Loucy (cell line): ENCODE results near the gene USP20.

Experiments
- H2AFZ ChIP-seq: fragments of 200-600 bp; sonication (generic); 2 replicates; pipeline ENCODE4 v1.6.0; 2016; ENCODE audit warnings: antibody characterized with exemption, mild to moderate bottlenecking, low read length, moderate library complexity
- H3F3A ChIP-seq: fragments of 200-600 bp; 2 replicates; pipeline ENCODE4 v1.6.0; 2016; ENCODE audit warnings: antibody characterized with exemption, low read depth, mild to moderate bottlenecking
- H3K27me3 ChIP-seq: fragments of 200-600 bp; sonication (generic); 2 replicates; pipeline ENCODE4 v1.6.1; 2014; ENCODE audit warnings: low read length, mild to moderate bottlenecking; ENCODE audit not compliant: insufficient read depth, poor library complexity, severe bottlenecking
- H3K36me3 ChIP-seq: fragments of 200-600 bp; sonication (generic); 2 replicates; pipeline ENCODE4 v1.6.1; 2016; ENCODE audit warnings: low read length; ENCODE audit not compliant: insufficient read depth
- H3K4me1 ChIP-seq: fragments of 200-600 bp; sonication (generic); 2 replicates; pipeline ENCODE4 v1.5.1; 2014; ENCODE audit warnings: low read length, mild to moderate bottlenecking; ENCODE audit not compliant: insufficient read depth, poor library complexity, severe bottlenecking
- H3K4me2 ChIP-seq: fragments of 200-600 bp; sonication (generic); 2 replicates; pipeline ENCODE4 v1.6.0; 2014; ENCODE audit warnings: antibody characterized with exemption, low read length, low read depth, mild to moderate bottlenecking; ENCODE audit not compliant: poor library complexity, severe bottlenecking
- H3K4me3 ChIP-seq: fragments of 200-600 bp; sonication (generic); 2 replicates; pipeline ENCODE4 v1.5.1; 2014; ENCODE audit warnings: low read length, mild to moderate bottlenecking, mixed read lengths; ENCODE audit not compliant: poor library complexity, severe bottlenecking
- H3K79me2 ChIP-seq: fragments of 200-600 bp; sonication (generic); 2 replicates; pipeline ENCODE4 v1.6.1; 2014; ENCODE audit warnings: low read length; ENCODE audit not compliant: insufficient read depth
- H3K9ac ChIP-seq: fragments of 200-600 bp; sonication (generic); 2 replicates; pipeline ENCODE4 v1.6.0; 2014; ENCODE audit warnings: mild to moderate bottlenecking, low read depth, low read length, moderate library complexity; ENCODE audit not compliant: poor library complexity, severe bottlenecking
- H3K9me2 ChIP-seq: fragments of 200-600 bp; sonication (generic); replicated peaks from 2 replicates; pipeline ENCODE4 v1.6.1; 2016; ENCODE audit warnings: low read depth, low read length, mixed read lengths
- H3K9me3 ChIP-seq: fragments of 200-600 bp; sonication (generic); 2 replicates; pipeline ENCODE4 v1.6.1; 2014; ENCODE audit warnings: mild to moderate bottlenecking, antibody characterized with exemption, low read length, low read depth; ENCODE audit not compliant: insufficient read depth
- H4K20me1 ChIP-seq: fragments of 200-600 bp; sonication (generic); 2 replicates; pipeline ENCODE4 v1.6.0; 2014; ENCODE audit warnings: antibody characterized with exemption, low read length, mild to moderate bottlenecking; ENCODE audit not compliant: insufficient read depth, poor library complexity, severe bottlenecking
- EZH2phosphoT487 ChIP-seq: fragments of 200-600 bp; IDR thresholded peaks from 2 replicates; pipeline ENCODE4 v1.6.1; 2018; ENCODE audit warnings: antibody characterized with exemption, mild to moderate bottlenecking, moderate library complexity, borderline replicate concordance
- TF ChIP-seq, protein P1 (sequence below): fragments of 200-600 bp; sonication (generic); conservative IDR thresholded peaks from 2 replicates; pipeline ENCODE4 v1.5.1; 2014; ENCODE audit warnings: mild to moderate bottlenecking, antibody characterized with exemption, low read length

The USP20 gene

DNA sequence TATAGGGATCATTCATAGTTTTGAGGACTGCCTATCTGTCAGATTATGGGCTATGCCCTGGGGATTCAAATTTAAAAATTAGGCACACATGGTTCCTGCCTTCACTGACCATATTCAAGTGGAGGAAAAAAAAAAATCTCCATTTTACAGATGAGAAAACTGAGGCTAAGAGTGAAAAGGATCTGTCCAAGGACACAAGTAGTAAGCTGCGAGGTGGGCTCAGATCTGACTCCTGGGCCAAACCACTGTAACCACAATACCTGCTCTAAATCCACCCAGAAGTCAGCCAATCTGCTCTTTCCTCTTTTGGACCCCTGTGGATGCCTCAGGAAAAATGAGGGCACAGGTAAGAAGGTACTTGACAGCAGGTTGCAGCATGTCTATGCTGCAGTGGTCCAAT, 8.5 kb upstream of the USP20 start:
- no peak for TF ChIP-seq EZH2phosphoT487
- TF ChIP-seq, protein P1, sequence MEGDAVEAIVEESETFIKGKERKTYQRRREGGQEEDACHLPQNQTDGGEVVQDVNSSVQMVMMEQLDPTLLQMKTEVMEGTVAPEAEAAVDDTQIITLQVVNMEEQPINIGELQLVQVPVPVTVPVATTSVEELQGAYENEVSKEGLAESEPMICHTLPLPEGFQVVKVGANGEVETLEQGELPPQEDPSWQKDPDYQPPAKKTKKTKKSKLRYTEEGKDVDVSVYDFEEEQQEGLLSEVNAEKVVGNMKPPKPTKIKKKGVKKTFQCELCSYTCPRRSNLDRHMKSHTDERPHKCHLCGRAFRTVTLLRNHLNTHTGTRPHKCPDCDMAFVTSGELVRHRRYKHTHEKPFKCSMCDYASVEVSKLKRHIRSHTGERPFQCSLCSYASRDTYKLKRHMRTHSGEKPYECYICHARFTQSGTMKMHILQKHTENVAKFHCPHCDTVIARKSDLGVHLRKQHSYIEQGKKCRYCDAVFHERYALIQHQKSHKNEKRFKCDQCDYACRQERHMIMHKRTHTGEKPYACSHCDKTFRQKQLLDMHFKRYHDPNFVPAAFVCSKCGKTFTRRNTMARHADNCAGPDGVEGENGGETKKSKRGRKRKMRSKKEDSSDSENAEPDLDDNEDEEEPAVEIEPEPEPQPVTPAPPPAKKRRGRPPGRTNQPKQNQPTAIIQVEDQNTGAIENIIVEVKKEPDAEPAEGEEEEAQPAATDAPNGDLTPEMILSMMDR, result no peak
- Histone ChIP-seq H3K4me2 (no peak overlapping the region), H3K27me3 (no peaks in the 10 kb centered on the region), H3K36me3 (peaks cover 8% of the 10 kb centered on the region; the same call in 1 of the 2 replicates), H2AFZ (no peak overlapping the region), H3K4me1 (peaks cover 5% of the 10 kb centered on the region), H3K79me2 (peaks cover 15% of the 10 kb centered on the region), H3K9me3 (no peaks in the 10 kb centered on the region), H4K20me1 (peaks cover 5% of the 10 kb centered on the region), H3F3A (no peaks in the 10 kb centered on the region), H3K9me2 (no peaks in the 10 kb centered on the region), H3K9ac (no peak overlapping the region), H3K4me3 (no peak overlapping the region)

DNA sequence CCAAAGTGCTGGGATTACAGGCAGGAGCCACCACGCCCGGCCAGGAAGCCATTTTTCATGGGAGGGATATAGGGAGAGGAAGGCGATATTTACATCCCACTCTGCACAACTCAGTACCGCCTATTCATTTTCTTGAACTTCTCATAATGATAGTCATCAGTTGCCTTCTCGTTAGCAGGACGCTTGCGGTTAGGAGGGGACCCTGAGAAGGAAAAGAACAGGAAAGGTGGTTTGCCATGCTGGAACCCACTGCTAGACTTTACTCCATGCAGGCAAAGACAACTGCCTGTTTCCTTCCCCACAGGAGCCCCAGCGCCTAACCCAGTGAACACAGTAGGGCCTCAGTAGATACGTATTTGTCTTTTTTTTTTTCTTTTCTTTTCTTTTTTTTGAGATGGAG, 7.2 kb upstream of the USP20 start:
- no peak for TF ChIP-seq EZH2phosphoT487
- TF ChIP-seq, protein P1, result no peak
- Histone ChIP-seq H3K4me1 (no peaks in the 10 kb centered on the region), H2AFZ (no peak overlapping the region), H3K4me3 (no peak overlapping the region), H3K79me2 (peaks cover 4% of the 10 kb centered on the region), H3K9me3 (no peaks in the 10 kb centered on the region), H3K9me2 (no peaks in the 10 kb centered on the region), H3K9ac (no peak overlapping the region), H3K27me3 (no peaks in the 10 kb centered on the region), H3F3A (no peaks in the 10 kb centered on the region), H3K4me2 (no peak overlapping the region), H4K20me1 (no peaks in the 10 kb centered on the region), H3K36me3 (peaks cover 11% of the 10 kb centered on the region; the same call in 1 of the 2 replicates)

DNA sequence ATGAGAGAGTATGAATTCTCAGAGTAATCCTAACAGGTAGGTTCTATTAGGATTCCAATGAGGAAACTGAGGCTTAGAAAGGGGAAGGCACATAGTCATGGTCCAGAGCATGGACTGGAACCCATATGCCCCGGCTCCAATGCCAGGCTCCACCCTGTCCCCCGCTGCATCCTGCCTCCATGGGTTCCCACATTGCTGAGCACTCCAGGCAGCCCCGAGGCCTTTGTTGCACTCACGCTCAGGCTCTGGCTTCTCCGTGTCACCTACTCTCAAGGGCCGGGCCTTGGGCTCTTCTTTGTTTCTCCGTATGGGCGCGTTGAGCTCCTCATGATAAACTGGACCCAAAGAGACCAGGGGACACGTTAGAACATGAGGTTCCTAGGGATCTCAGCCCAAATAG, 6.3 kb upstream of the USP20 start:
- no peak overlapping the region for H3K4me3 ChIP-seq
- no peaks in the 10 kb centered on the region for H3K9me2 ChIP-seq
- peaks cover 1% of the 10 kb centered on the region for H3K4me1 ChIP-seq
- peaks cover 11% of the 10 kb centered on the region for H3K79me2 ChIP-seq
- H3K9ac ChIP-seq, result no peak overlapping the region
- H3K27me3 ChIP-seq, result no peaks in the 10 kb centered on the region
- peaks cover under 1% of the 10 kb centered on the region for H4K20me1 ChIP-seq
- H3K36me3 ChIP-seq, result peaks cover 11% of the 10 kb centered on the region; the same call in 1 of the 2 replicates
- no peaks in the 10 kb centered on the region for H3K9me3 ChIP-seq
- H2AFZ ChIP-seq, result no peak overlapping the region
- TF ChIP-seq, protein P1, result no peak
- TF ChIP-seq EZH2phosphoT487, result no peak
- H3K4me2 ChIP-seq, result no peak overlapping the region
- H3F3A ChIP-seq, result no peaks in the 10 kb centered on the region
